ENCODE data around the gene GCH1. TPM values are rescaled to one million over a fixed set of nuclear protein-coding genes. Genes with fewer than 3 reads are reported as not detected.

Gene GCH1
- total RNA-seq, 4 donors from 2014 or later, result 1.5 to 6.8 (median 1.7) TPM

DNA sequence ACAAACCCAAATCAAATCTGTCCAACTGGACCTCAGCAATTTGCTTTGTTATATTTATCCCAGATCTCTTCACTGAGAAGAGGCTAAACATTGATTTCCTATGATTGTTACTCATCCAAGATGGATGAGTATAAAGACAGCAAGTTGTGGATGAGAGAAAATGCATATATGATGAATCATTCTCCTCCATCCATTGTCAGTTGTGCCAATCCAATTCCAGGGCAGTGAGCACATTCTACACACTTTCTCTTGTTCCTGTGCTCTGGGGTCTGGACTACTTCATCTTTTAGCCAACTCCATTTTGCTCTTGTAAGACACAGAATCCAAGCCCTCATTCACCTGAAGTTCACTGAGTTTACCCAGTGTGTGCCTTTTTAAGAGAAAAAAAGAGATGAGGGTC lies 105.7 kb downstream of the GCH1 start:
- H3K4me3 ChIP-seq, result no peak overlapping the region
- intact Hi-C loops (cut with DNase I), result no loop called here
- H3K9me3 ChIP-seq, result peaks cover 0 to 12% (median 9%) of the 10 kb centered on the region in 4 donors
- DNase-seq (ENCODE audit: extremely low spot score), result no peak
- TF ChIP-seq POLR2AphosphoS5 (IDR thresholded peaks at IDR 0.05) (no peak), POLR2A (IDR thresholded peaks at IDR 0.05; ENCODE audit: low read depth) (no peak), EP300 (IDR thresholded peaks at IDR 0.05) (no peak)
- TF ChIP-seq, protein P1, sequence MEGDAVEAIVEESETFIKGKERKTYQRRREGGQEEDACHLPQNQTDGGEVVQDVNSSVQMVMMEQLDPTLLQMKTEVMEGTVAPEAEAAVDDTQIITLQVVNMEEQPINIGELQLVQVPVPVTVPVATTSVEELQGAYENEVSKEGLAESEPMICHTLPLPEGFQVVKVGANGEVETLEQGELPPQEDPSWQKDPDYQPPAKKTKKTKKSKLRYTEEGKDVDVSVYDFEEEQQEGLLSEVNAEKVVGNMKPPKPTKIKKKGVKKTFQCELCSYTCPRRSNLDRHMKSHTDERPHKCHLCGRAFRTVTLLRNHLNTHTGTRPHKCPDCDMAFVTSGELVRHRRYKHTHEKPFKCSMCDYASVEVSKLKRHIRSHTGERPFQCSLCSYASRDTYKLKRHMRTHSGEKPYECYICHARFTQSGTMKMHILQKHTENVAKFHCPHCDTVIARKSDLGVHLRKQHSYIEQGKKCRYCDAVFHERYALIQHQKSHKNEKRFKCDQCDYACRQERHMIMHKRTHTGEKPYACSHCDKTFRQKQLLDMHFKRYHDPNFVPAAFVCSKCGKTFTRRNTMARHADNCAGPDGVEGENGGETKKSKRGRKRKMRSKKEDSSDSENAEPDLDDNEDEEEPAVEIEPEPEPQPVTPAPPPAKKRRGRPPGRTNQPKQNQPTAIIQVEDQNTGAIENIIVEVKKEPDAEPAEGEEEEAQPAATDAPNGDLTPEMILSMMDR (IDR thresholded peaks at IDR 0.05), result no peak
- no peak overlapping the region for H3K27ac ChIP-seq (replicated peaks in 1 of 4)
- no peaks in the 10 kb centered on the region for H3K4me1 ChIP-seq
- H3K36me3 ChIP-seq, result peaks cover 0 to 6% (median 2%) of the 10 kb centered on the region in 4 donors
- no peaks in the 10 kb centered on the region for H3K27me3 ChIP-seq

DNA sequence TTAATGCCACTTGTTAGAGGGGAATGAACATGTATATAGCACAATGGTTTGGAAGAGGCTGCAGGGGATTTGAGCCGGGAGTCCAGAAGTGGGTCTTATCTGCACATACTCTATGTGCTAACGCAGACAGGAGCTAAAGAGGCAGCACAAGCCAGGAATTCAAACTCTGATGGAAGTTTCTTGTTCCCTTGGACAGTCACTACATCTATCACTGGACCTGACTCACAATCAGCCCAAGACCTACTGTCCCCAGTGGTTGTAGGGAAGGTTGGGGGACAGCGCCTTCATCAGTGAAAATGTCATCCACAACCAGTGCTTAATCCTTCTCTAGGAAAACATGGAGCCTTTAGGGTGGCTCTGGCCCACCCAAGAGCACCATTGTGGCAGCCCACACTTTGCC lies 107.8 kb downstream of the GCH1 start:
- Histone ChIP-seq H3K4me1 (no peaks in the 10 kb centered on the region), H3K27me3 (no peaks in the 10 kb centered on the region), H3K4me3 (no peak overlapping the region), H3K36me3 (peaks cover 11 to 23% (median 18%) of the 10 kb centered on the region in 4 donors), H3K9me3 (peaks cover 0 to 12% (median 9%) of the 10 kb centered on the region in 4 donors), H3K27ac (replicated peaks in 1 of 4) (no peak overlapping the region)
- 92% methylated on average over 2 of the region's 3 CpGs for WGBS
- no peak for DNase-seq (ENCODE audit: extremely low spot score)
- TF ChIP-seq EP300 (IDR thresholded peaks at IDR 0.05) (no peak), POLR2A (IDR thresholded peaks at IDR 0.05; ENCODE audit: low read depth) (no peak), POLR2AphosphoS5 (IDR thresholded peaks at IDR 0.05) (no peak)
- TF ChIP-seq, protein P1 (IDR thresholded peaks at IDR 0.05), result no peak
- intact Hi-C loops (cut with DNase I), result no loop called here

DNA sequence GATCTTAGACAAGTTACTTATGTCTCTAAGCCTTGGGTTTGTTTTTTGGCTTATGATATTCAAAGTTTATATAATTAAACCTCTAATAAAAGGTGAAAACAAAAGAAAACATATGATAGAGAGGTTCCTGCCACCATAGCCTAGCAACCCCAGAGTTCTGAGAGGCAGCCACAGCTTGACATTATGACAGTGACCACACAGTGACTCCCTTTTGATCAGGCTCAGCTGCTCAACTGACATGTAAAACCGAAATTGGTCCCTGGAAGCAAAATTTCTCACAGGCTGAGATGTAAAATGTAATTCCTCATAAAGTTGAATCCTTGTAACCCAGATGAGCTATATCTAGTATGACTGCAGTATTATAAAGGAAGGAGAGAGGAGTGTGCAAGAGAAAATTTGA lies 108.5 kb downstream of the GCH1 start:
- WGBS, result 40% methylated on average over 1 of the region's 1 CpG
- no peaks in the 10 kb centered on the region for H3K4me1 ChIP-seq
- no peak overlapping the region for H3K27ac ChIP-seq (replicated peaks in 1 of 4)
- DNase-seq (ENCODE audit: extremely low spot score), result no peak
- TF ChIP-seq, protein P1 (IDR thresholded peaks at IDR 0.05), result no peak
- TF ChIP-seq POLR2A (IDR thresholded peaks at IDR 0.05; ENCODE audit: low read depth) (no peak), EP300 (IDR thresholded peaks at IDR 0.05) (no peak), POLR2AphosphoS5 (IDR thresholded peaks at IDR 0.05) (no peak)
- peaks cover 0 to 12% (median 9%) of the 10 kb centered on the region in 4 donors for H3K9me3 ChIP-seq
- peaks cover 16 to 29% (median 24%) of the 10 kb centered on the region in 4 donors for H3K36me3 ChIP-seq
- no peak overlapping the region for H3K4me3 ChIP-seq
- intact Hi-C loops (cut with DNase I), result no loop called here
- no peaks in the 10 kb centered on the region for H3K27me3 ChIP-seq

DNA sequence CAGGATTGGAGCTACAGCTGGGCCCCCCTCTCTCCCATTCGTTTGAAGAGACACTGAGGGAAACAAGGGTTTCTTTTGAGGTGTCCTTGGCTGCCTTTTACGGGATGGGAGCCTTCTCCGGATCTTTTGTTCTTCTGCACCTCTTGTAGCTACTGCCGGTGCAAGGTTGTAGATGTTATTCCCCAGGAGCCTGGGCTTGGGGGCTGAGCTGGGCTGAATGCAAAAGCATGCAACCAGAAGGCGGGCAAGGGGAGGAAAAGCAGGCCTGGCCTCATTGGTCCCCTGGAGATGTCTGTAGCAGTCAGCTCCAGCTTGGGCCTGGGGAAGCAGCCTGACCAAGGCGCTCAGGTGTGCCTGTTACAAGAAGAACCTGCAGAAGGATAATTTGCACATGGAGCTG lies 110.3 kb downstream of the GCH1 start:
- TF ChIP-seq POLR2A (IDR thresholded peaks at IDR 0.05; ENCODE audit: low read depth), result no peak
- no peak for TF ChIP-seq POLR2AphosphoS5 (IDR thresholded peaks at IDR 0.05)
- TF ChIP-seq, protein P1 (IDR thresholded peaks at IDR 0.05), result no peak
- Histone ChIP-seq H3K9me3 (peaks cover 0 to 12% (median 9%) of the 10 kb centered on the region in 4 donors), H3K27ac (replicated peaks in 1 of 4) (no peak overlapping the region), H3K27me3 (no peaks in the 10 kb centered on the region), H3K4me3 (no peak overlapping the region), H3K4me1 (peaks cover 0 to 16% (median 0%) of the 10 kb centered on the region in 4 donors), H3K36me3 (peaks cover 33 to 48% (median 43%) of the 10 kb centered on the region in 4 donors)
- intact Hi-C loops (cut with DNase I), result no loop called here
- WGBS, result 78% methylated on average over 6 of the region's 6 CpGs
- DNase-seq (ENCODE audit: extremely low spot score), result no peak

Small RNA genes within 50 kb of the gene (small RNA-seq; reads per million reads assigned to genes)
- 0 reads per million in 3 donors for gene MIR4308
- 0 reads per million in 3 donors for gene RNU6ATAC9P

Other genes starting within 250 kb of the GCH1 start
- gene WDHD1, start 124.3 kb upstream of the GCH1 start, total RNA-seq, result 1 to 10 TPM; 1.1 to 4.2 (median 1.4) TPM
- gene SOCS4, start 124.4 kb upstream of the GCH1 start, total RNA-seq, result 10 to 100 TPM; 29.7 to 43.2 (median 36.3) TPM
- gene MAPK1IP1L, start 148.8 kb upstream of the GCH1 start, total RNA-seq, result 10 to 100 TPM; 36.5 to 95.4 (median 61.0) TPM
- 100 to 1,000 TPM; 247 to 398 (median 297) TPM for gene LGALS3, start 226.4 kb upstream of the GCH1 start, total RNA-seq